KMS-11 (cell line): ENCODE results near the gene DCAF15.

Source experiments
- H2AFZ ChIP-seq: fragments of 200-600 bp; sonication (generic); 2 replicates; pipeline ENCODE4 v1.6.1; 2016; ENCODE audit warnings: antibody characterized with exemption, mixed run types, low read depth
- H3K27ac ChIP-seq: fragments of 200-600 bp; sonication (generic); 2 replicates; pipeline ENCODE4 v1.6.1; 2016; ENCODE audit warnings: mild to moderate bottlenecking, mixed run types
- H3K27me3 ChIP-seq: fragments of 200-600 bp; sonication (generic); 2 replicates; pipeline ENCODE4 v1.6.1; 2017; ENCODE audit warnings: mild to moderate bottlenecking, low read depth, mixed run types, moderate library complexity; ENCODE audit not compliant: insufficient read depth
- H3K36me3 ChIP-seq: fragments of 200-600 bp; sonication (generic); 2 replicates; pipeline ENCODE4 v1.6.1; 2017; ENCODE audit warnings: mild to moderate bottlenecking, mixed run types; ENCODE audit not compliant: insufficient read depth
- H3K4me1 ChIP-seq: fragments of 200-600 bp; sonication (generic); 2 replicates; pipeline ENCODE4 v1.6.1; 2016; ENCODE audit warnings: mild to moderate bottlenecking, low read depth, mixed run types; ENCODE audit not compliant: poor library complexity, severe bottlenecking
- H3K4me2 ChIP-seq: fragments of 200-600 bp; sonication (generic); 2 replicates; pipeline ENCODE4 v1.7.0; 2016; ENCODE audit warnings: mild to moderate bottlenecking, mixed run types
- H3K4me3 ChIP-seq: fragments of 200-600 bp; sonication (generic); IDR thresholded peaks from 2 replicates; pipeline ENCODE4 v1.6.1; 2017; ENCODE audit warnings: low read depth, low read length, mixed read lengths; ENCODE audit not compliant: insufficient read depth
- H3K79me2 ChIP-seq: fragments of 200-600 bp; sonication (generic); 2 replicates; pipeline ENCODE4 v1.6.1; 2016; ENCODE audit warnings: low read depth, mixed run types; ENCODE audit not compliant: insufficient read depth
- H3K9ac ChIP-seq: fragments of 200-600 bp; sonication (generic); 2 replicates; pipeline ENCODE4 v1.6.1; 2016; ENCODE audit warnings: mild to moderate bottlenecking, mixed run types
- H4K20me1 ChIP-seq: fragments of 200-600 bp; sonication (generic); 2 replicates; pipeline ENCODE4 v1.6.1; 2016; ENCODE audit warnings: mild to moderate bottlenecking, mixed run types; ENCODE audit not compliant: insufficient read depth
- TF ChIP-seq, protein P1 (sequence below): fragments of 200-600 bp; sonication (generic); conservative IDR thresholded peaks from 2 replicates; pipeline ENCODE4 v1.6.1; 2017; ENCODE audit warnings: low read depth, mild to moderate bottlenecking, antibody characterized with exemption, low read length, moderate library complexity, mixed read lengths

Gene DCAF15

DNA sequence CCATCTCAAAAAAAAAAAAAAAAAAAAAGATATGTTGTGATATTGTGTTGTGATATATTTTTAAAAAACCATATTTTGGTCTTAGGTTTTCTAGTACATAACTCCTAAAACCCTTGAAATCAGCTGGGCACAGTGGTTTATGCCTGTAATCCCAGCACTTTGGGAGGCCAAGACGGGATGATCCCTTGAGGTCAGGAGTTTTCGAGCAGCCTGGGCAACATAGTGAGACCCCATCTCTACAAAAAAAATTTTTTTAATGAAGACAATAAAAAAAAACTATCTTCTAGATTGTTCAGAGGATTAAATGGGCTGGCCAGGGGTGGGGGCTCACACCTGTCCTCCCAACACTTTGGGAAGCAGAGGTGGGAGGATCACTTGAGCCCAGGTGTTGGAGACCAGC is 1.3 kb upstream of the DCAF15 start:
- Histone ChIP-seq H3K4me3 (no peak overlapping the region), H4K20me1 (no peaks in the 10 kb centered on the region), H3K79me2 (peaks cover 10% of the 10 kb centered on the region; the same call in 1 of the 2 replicates), H3K4me1 (peaks cover 7% of the 10 kb centered on the region), H3K27me3 (no peaks in the 10 kb centered on the region), H3K36me3 (no peaks in the 10 kb centered on the region), H3K4me2 (no peak overlapping the region), H2AFZ (no peak overlapping the region), H3K9ac (no peak overlapping the region), H3K27ac (no peak overlapping the region)
- TF ChIP-seq, protein P1, sequence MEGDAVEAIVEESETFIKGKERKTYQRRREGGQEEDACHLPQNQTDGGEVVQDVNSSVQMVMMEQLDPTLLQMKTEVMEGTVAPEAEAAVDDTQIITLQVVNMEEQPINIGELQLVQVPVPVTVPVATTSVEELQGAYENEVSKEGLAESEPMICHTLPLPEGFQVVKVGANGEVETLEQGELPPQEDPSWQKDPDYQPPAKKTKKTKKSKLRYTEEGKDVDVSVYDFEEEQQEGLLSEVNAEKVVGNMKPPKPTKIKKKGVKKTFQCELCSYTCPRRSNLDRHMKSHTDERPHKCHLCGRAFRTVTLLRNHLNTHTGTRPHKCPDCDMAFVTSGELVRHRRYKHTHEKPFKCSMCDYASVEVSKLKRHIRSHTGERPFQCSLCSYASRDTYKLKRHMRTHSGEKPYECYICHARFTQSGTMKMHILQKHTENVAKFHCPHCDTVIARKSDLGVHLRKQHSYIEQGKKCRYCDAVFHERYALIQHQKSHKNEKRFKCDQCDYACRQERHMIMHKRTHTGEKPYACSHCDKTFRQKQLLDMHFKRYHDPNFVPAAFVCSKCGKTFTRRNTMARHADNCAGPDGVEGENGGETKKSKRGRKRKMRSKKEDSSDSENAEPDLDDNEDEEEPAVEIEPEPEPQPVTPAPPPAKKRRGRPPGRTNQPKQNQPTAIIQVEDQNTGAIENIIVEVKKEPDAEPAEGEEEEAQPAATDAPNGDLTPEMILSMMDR: no peak

DNA sequence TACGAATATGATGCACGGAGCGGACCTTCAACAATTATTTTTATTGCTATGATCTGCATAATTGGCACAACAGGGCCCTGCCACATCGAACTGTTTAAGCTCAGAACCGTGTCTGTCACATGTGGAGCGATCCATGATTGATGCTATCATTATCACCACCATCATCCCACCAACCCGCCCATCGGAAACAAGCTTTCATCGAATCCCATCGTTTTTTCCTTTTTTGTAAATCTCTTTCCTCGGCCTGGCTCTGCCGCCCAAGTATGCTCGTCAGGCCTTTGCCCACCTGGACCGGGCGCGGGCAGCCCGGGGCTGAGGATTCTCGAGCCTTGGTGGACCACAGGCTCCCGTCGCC is 533 bp upstream of the DCAF15 start:
- H3K27ac ChIP-seq: no peak overlapping the region
- no peaks in the 10 kb centered on the region for H3K36me3 ChIP-seq
- H3K4me3 ChIP-seq: no peak overlapping the region
- no peaks in the 10 kb centered on the region for H3K27me3 ChIP-seq
- no peak overlapping the region for H3K9ac ChIP-seq
- peaks cover 7% of the 10 kb centered on the region for H3K4me1 ChIP-seq
- H2AFZ ChIP-seq: peak overlapping the region; percentile 89
- peak overlapping the region; percentile 44 for H3K4me2 ChIP-seq
- TF ChIP-seq, protein P1: no peak
- no peaks in the 10 kb centered on the region for H4K20me1 ChIP-seq
- H3K79me2 ChIP-seq: peaks cover 10% of the 10 kb centered on the region; the same call in 1 of the 2 replicates

DNA sequence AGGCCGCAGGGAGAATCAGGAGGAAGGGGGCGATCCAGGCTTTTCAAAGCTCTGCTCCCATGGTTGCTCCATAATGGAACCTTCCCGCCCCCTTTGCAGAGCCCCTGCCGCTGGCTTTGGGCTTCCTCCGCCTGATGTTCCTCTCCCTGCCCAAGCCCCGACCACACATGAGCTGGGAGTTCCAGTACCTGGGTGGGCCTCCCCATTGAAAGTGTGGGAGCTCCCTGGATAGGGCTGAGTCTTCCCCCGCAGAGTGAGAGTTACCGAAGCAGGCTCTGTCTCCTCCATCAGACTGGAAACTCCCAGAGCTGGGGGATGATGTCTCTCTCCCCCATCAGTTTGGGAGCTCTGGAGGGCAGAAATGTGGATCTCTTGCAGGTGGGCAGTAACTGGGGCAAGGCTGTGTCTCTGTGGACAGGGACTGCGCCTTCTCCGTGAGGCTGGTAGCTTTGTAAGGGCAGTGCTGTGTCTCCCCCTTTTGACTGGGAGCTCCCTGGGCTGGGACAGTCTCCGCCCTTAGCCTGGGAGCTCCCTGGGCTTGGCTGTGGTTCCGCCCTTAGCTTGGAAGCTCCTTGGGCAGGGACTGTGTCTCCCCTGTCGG is 722 bp downstream of the DCAF15 start:
- peak overlapping the region; percentile 32; the same call in 1 of the 2 replicates for H3K9ac ChIP-seq
- TF ChIP-seq, protein P1: no peak
- no peak overlapping the region for H3K4me3 ChIP-seq
- H3K36me3 ChIP-seq: no peaks in the 10 kb centered on the region
- peak overlapping the region; percentile 82 for H3K4me2 ChIP-seq
- H2AFZ ChIP-seq: no peak overlapping the region
- no peaks in the 10 kb centered on the region for H3K27me3 ChIP-seq
- no peak overlapping the region for H3K27ac ChIP-seq
- peaks cover 10% of the 10 kb centered on the region; the same call in 1 of the 2 replicates for H3K79me2 ChIP-seq
- H3K4me1 ChIP-seq: peaks cover 7% of the 10 kb centered on the region
- no peaks in the 10 kb centered on the region for H4K20me1 ChIP-seq

DNA sequence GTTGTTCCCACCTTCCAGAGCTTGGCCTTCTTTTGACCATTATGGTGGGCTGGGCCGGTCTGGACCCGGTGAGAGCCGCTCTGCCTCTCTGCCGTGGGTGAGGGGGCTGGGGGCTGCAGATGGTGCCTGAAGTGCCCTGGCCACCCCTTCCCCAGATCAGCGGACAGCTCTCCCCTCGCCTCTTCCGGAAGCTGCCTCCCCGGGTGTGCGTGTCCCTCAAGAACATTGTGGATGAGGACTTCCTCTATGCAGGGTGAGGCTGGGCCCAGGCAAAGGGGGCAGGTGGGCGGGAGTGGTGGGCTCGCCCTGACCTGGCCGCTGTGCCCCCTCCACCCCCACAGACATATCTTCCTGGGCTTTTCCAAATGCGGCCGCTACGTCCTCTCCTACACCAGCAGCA is 1.9 kb downstream of the DCAF15 start:
- Histone ChIP-seq H3K27ac (no peak overlapping the region), H3K9ac (no peak overlapping the region), H3K4me1 (peaks cover 7% of the 10 kb centered on the region), H3K79me2 (peaks cover 10% of the 10 kb centered on the region; the same call in 1 of the 2 replicates), H4K20me1 (no peaks in the 10 kb centered on the region), H3K36me3 (no peaks in the 10 kb centered on the region), H3K4me3 (no peak overlapping the region), H3K27me3 (no peaks in the 10 kb centered on the region), H2AFZ (no peak overlapping the region), H3K4me2 (no peak overlapping the region; the same call in 1 of the 2 replicates)
- TF ChIP-seq, protein P1: no peak
